ENCODE results near the gene OR51B2. TPM values are rescaled to one million over a fixed set of nuclear protein-coding genes. Genes with fewer than 3 reads are reported as not detected.

The OR51B2 gene
- total and polyA plus RNA-seq, 9 donors, result 0.09 TPM; not detected in 8

Other genes starting within 250 kb of the OR51B2 start
- gene OR52A5, start 185.9 kb downstream of the OR51B2 start, total RNA-seq, result not detected
- gene OR52A5, start 185.9 kb downstream of the OR51B2 start, polyA plus RNA-seq (ENCODE audit: insufficient read depth in 1 of 8, insufficient read length in 8 of 8, low replicate concordance in 1 of 8), result not detected
- not detected for gene OR52A1, start 169.5 kb downstream of the OR51B2 start, total RNA-seq
- under 1 TPM in 6 of 8 donors, not detected in 2; 0.01 to 0.03 (median 0.01) TPM for gene OR52A1, start 169.5 kb downstream of the OR51B2 start, polyA plus RNA-seq (ENCODE audit: insufficient read depth in 1 of 8, insufficient read length in 8 of 8, low replicate concordance in 1 of 8)
- gene OR51V1, start 123.6 kb downstream of the OR51B2 start, total RNA-seq, result not detected
- not detected for gene OR51V1, start 123.6 kb downstream of the OR51B2 start, polyA plus RNA-seq (ENCODE audit: insufficient read depth in 1 of 8, insufficient read length in 8 of 8, low replicate concordance in 1 of 8)
- 755 TPM for gene HBB, start 97.2 kb downstream of the OR51B2 start, total RNA-seq
- 100 to 1,000 TPM; 217 to 965 (median 589) TPM for gene HBB, start 97.2 kb downstream of the OR51B2 start, polyA plus RNA-seq (ENCODE audit: insufficient read depth in 1 of 8, insufficient read length in 8 of 8, low replicate concordance in 1 of 8)
- not detected for gene HBD, start 89.8 kb downstream of the OR51B2 start, total RNA-seq
- gene HBD, start 89.8 kb downstream of the OR51B2 start, polyA plus RNA-seq (ENCODE audit: insufficient read depth in 1 of 8, insufficient read length in 8 of 8, low replicate concordance in 1 of 8), result 1 to 10 TPM in 1 of 8 donors, under 1 TPM in 5, not detected in 2; 0.39 to 1.0 (median 0.58) TPM
- gene HBG1, start 74.4 kb downstream of the OR51B2 start, total RNA-seq, result 1,078 TPM
- 1,000 to 10,000 TPM in 2 of 8 donors, 10 to 100 TPM in 6; 12.5 to 3,398 (median 25.4) TPM for gene HBG1, start 74.4 kb downstream of the OR51B2 start, polyA plus RNA-seq (ENCODE audit: insufficient read depth in 1 of 8, insufficient read length in 8 of 8, low replicate concordance in 1 of 8)
- gene HBG2, start 69.5 kb downstream of the OR51B2 start, total RNA-seq, result 9,238 TPM
- over 10,000 TPM in 1 of 8 donors, 1,000 to 10,000 TPM in 7; 2,843 to 13,943 (median 6,695) TPM for gene HBG2, start 69.5 kb downstream of the OR51B2 start, polyA plus RNA-seq (ENCODE audit: insufficient read depth in 1 of 8, insufficient read length in 8 of 8, low replicate concordance in 1 of 8)
- 10.3 TPM for gene HBE1, start 54.4 kb downstream of the OR51B2 start, total RNA-seq
- gene HBE1, start 54.4 kb downstream of the OR51B2 start, polyA plus RNA-seq (ENCODE audit: insufficient read depth in 1 of 8, insufficient read length in 8 of 8, low replicate concordance in 1 of 8), result 10 to 100 TPM in 7 of 8 donors, 1 to 10 TPM in 1; 6.7 to 64.8 (median 19.8) TPM
- gene OR51B4, start 22.4 kb downstream of the OR51B2 start, total RNA-seq, result 0.09 TPM
- gene OR51B4, start 22.4 kb downstream of the OR51B2 start, polyA plus RNA-seq (ENCODE audit: insufficient read depth in 1 of 8, insufficient read length in 8 of 8, low replicate concordance in 1 of 8), result under 1 TPM in 2 of 8 donors, not detected in 6; 0.13 to 0.18 TPM
- gene OR51B5, start 19.2 kb upstream of the OR51B2 start, total RNA-seq, result 0.31 TPM
- gene OR51B5, start 19.2 kb upstream of the OR51B2 start, polyA plus RNA-seq (ENCODE audit: insufficient read depth in 1 of 8, insufficient read length in 8 of 8, low replicate concordance in 1 of 8), result under 1 TPM in 3 of 8 donors, not detected in 5; 0.20 to 0.28 (median 0.26) TPM
- not detected for gene OR51B6, start 27.2 kb upstream of the OR51B2 start, total RNA-seq
- gene OR51B6, start 27.2 kb upstream of the OR51B2 start, polyA plus RNA-seq (ENCODE audit: insufficient read depth in 1 of 8, insufficient read length in 8 of 8, low replicate concordance in 1 of 8), result not detected
- not detected for gene OR51M1, start 59.5 kb upstream of the OR51B2 start, total RNA-seq
- not detected for gene OR51M1, start 59.5 kb upstream of the OR51B2 start, polyA plus RNA-seq (ENCODE audit: insufficient read depth in 1 of 8, insufficient read length in 8 of 8, low replicate concordance in 1 of 8)
- gene OR51Q1, start 97.8 kb upstream of the OR51B2 start, total RNA-seq, result not detected
- gene OR51Q1, start 97.8 kb upstream of the OR51B2 start, polyA plus RNA-seq (ENCODE audit: insufficient read depth in 1 of 8, insufficient read length in 8 of 8, low replicate concordance in 1 of 8), result not detected
- not detected for gene OR51I1, start 117.2 kb upstream of the OR51B2 start, total RNA-seq
- gene OR51I1, start 117.2 kb upstream of the OR51B2 start, polyA plus RNA-seq (ENCODE audit: insufficient read depth in 1 of 8, insufficient read length in 8 of 8, low replicate concordance in 1 of 8), result not detected
- not detected for gene OR51I2, start 125.0 kb upstream of the OR51B2 start, total RNA-seq
- gene OR51I2, start 125.0 kb upstream of the OR51B2 start, polyA plus RNA-seq (ENCODE audit: insufficient read depth in 1 of 8, insufficient read length in 8 of 8, low replicate concordance in 1 of 8), result not detected
- not detected for gene OR52D1, start 164.4 kb upstream of the OR51B2 start, total RNA-seq
- not detected for gene OR52D1, start 164.4 kb upstream of the OR51B2 start, polyA plus RNA-seq (ENCODE audit: insufficient read depth in 1 of 8, insufficient read length in 8 of 8, low replicate concordance in 1 of 8)
- 0.13 TPM for gene UBQLN3, start 185.7 kb upstream of the OR51B2 start, total RNA-seq
- gene UBQLN3, start 185.7 kb upstream of the OR51B2 start, polyA plus RNA-seq (ENCODE audit: insufficient read depth in 1 of 8, insufficient read length in 8 of 8, low replicate concordance in 1 of 8), result not detected
- gene UBQLNL, start 192.4 kb upstream of the OR51B2 start, total RNA-seq, result 0.18 TPM
- gene UBQLNL, start 192.4 kb upstream of the OR51B2 start, polyA plus RNA-seq (ENCODE audit: insufficient read depth in 1 of 8, insufficient read length in 8 of 8, low replicate concordance in 1 of 8), result under 1 TPM; 0.11 to 0.38 (median 0.23) TPM
- gene OR52H1, start 224.2 kb upstream of the OR51B2 start, total RNA-seq, result 0.22 TPM
- not detected for gene OR52H1, start 224.2 kb upstream of the OR51B2 start, polyA plus RNA-seq (ENCODE audit: insufficient read depth in 1 of 8, insufficient read length in 8 of 8, low replicate concordance in 1 of 8)